Activated CD4-positive, alpha-beta T cell treated with anti-CD3 and anti-CD28 coated beads for 24 hours (primary cell): ENCODE results near the gene KMO.
A peak's percentile ranks its signal among the peaks of the same experiment; 100 is the strongest.

ENCODE experiments used
- DNase-seq, 2 donors: peaks; one replicate each; pipeline ENCODE4 v3.0.0-alpha.2; 2020; ENCODE audit warnings: low read depth in 2 of 2

Gene KMO

GRCh38 chr1:241627453-241628259 is 95.5 kb downstream of the KMO start:
- peak in 1 of 2 donors; percentile 17 for DNase-seq

- no peak for DNase-seq
These were observed 97.8 kb downstream of the KMO start for GRCh38 chr1:241630005-241630404.

GRCh38 chr1:241630476-241630875 is 98.3 kb downstream of the KMO start:
- DNase-seq, result no peak

GRCh38 chr1:241630899-241631298 is 98.7 kb downstream of the KMO start:
- no peak for DNase-seq

GRCh38 chr1:241631674-241632073 is 99.5 kb downstream of the KMO start:
- no peak for DNase-seq

GRCh38 chr1:241632987-241633386 is 100.8 kb downstream of the KMO start:
- no peak for DNase-seq

- DNase-seq, result no peak
These were observed 103.5 kb downstream of the KMO start for GRCh38 chr1:241635556-241636152.

- no peak for DNase-seq
These were observed 104.1 kb downstream of the KMO start for GRCh38 chr1:241636291-241636690.

- DNase-seq, result no peak
These were observed 104.9 kb downstream of the KMO start for GRCh38 chr1:241637046-241637590.

- DNase-seq, result no peak
These were observed 105.4 kb downstream of the KMO start for GRCh38 chr1:241637604-241638003.

- DNase-seq, result no peak
These were observed 106.0 kb downstream of the KMO start for GRCh38 chr1:241638099-241638682.

- no peak for DNase-seq
These were observed 106.9 kb downstream of the KMO start for GRCh38 chr1:241638909-241639622.

GRCh38 chr1:241639623-241640148 is 107.5 kb downstream of the KMO start:
- peak in 1 of 2 donors; percentile 25 for DNase-seq

GRCh38 chr1:241640149-241640866 is 108.1 kb downstream of the KMO start, which contains the start of the genes CHML and OPN3:
TSS of gene CHML (minus strand) at chr1:241640369. CDS start at chr1:241635766, 4,603 bp downstream.
TSS of gene OPN3 (minus strand) at chr1:241640369. CDS start at chr1:241640254, 115 bp downstream.
- peak; percentile 88 to 93 for DNase-seq

- no peak for DNase-seq
These were observed 108.9 kb downstream of the KMO start for GRCh38 chr1:241640867-241641622.

- DNase-seq, result no peak
These were observed 109.8 kb downstream of the KMO start for GRCh38 chr1:241641773-241642592.

- no peak for DNase-seq
These were observed 110.4 kb downstream of the KMO start for GRCh38 chr1:241642593-241642944.

- no peak for DNase-seq
These were observed 112.1 kb downstream of the KMO start for GRCh38 chr1:241644259-241644658.

- DNase-seq, result no peak
These were observed 113.0 kb downstream of the KMO start for GRCh38 chr1:241645199-241645598.
